ENCODE data around the gene OR5H1.
"Not testable (repeated sequence)": the region's sequence is repeated elsewhere in the genome, so short reads cannot be mapped to it uniquely, and the experiment has no call there.

The OR5H1 gene

GRCh38 chr3:98130421-98130820, at the start of gene OR5H1:
TSS of gene OR5H1 (plus strand) at chr3:98130721. CDS start at chr3:98132698, 1,977 bp downstream.
- no peak for DNase-seq (ENCODE audit: low spot score)

GRCh38 chr3:98086873-98087272, 43.6 kb upstream of the OR5H1 start, which contains the start of gene OR5AC2:
TSS of gene OR5AC2 (plus strand) at chr3:98087173. CDS start at chr3:98087173, 0 bp downstream.
- DNase-seq (ENCODE audit: low spot score) = no peak

DNA sequence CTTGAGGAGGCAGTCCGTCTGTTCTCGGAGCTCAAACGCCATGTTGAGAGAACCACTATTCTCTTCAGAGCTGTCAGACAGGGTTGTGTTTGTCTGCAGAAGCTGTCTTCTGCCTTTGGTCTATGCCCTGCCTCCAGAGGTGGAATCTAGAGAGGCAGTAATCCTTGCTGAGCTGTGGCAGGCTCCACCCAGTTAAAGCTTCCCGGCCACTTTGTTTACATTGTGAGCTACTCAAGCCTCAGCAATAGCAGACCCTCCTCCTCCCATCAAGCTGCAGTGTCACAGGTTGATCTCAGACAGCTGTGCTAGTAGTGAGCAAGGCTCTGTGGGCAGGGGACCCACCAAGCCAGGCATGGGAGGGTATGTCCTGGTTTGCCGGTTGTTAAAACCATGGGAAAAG, 34.6 kb upstream of the OR5H1 start:
- DNase-seq (ENCODE audit: low spot score) = no peak

DNA sequence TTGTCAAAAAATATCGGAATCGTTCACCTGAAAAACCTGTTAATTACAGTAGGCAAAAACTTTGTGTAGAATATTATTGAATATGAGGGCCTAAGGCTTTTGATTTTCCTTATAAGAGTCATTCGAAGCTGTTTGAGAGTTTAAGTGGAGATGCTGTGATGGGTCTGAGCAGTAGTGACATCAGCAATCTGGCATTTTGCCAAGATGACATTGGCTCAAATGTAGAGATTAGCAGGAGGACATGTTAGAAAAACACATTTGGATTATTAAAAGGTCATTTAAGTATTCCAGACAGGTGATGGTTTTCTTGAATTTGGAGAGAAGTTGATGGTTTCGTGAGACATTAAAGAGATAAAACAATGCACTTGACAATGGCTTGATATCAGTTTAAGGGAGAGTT, 30.7 kb upstream of the OR5H1 start:
- DNase-seq (ENCODE audit: low spot score) = no peak

DNA sequence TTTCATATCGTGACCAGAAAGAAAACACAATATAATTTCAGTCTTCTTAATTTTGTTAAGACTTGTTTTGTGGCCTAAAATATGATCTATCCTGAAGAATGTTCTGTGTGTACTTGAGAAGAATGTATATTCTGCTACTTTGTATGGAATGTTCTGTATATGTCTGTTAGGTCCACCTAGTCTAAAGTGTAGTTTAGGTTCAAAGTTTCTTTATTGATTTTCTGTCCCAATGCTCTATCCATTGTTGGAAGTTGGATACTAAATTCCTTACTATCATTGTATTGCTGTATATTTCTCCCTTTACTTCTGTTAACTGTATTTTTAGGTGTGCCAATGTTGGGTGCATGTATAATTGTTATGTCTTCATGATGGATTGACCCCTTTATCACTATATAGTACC, 22.4 kb upstream of the OR5H1 start:
- no peak for DNase-seq (ENCODE audit: low spot score)

GRCh38 chr3:98109807-98110549, 20.5 kb upstream of the OR5H1 start:
- no peak for DNase-seq (ENCODE audit: low spot score)

DNA sequence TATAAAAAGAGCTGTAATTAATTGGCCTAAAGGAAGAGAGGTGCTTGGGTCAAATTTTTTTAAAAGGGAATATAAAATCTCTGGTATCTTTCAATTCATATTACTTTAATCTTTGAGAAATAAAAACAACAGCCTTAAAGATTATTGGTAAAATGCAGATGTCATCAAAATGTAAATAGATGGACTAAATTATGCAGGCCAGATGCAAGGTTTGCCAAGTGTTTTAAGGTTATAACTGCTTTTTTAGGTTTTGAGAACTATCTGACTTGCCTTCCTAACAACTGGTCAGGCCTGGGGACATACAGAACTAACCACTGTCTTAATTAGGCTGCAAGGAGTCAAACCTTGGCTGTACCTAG, 20.0 kb upstream of the OR5H1 start:
- DNase-seq (ENCODE audit: low spot score) = no peak

GRCh38 chr3:98114264-98114663, 16.3 kb upstream of the OR5H1 start:
- no peak for DNase-seq (ENCODE audit: low spot score)

DNA sequence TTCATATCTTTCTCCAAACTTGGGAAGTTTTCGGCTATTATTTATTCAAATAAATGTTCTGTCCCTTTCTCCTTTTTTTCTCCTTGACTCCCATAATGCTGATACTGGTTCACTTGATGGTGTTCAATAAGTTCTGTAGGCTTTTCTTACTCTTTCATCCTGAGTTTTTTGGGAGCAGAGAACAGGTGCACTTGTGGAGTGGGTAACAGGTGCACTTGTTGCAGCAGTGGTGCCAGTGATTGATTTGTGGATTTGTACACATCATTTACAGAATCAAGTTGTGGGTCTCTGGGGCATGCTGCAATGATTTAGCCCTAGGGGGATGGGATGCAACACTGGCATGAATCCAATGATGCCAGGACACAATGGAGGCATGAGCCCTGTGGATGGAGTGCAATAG, 14.8 kb upstream of the OR5H1 start:
- no peak for DNase-seq (ENCODE audit: low spot score)

DNA sequence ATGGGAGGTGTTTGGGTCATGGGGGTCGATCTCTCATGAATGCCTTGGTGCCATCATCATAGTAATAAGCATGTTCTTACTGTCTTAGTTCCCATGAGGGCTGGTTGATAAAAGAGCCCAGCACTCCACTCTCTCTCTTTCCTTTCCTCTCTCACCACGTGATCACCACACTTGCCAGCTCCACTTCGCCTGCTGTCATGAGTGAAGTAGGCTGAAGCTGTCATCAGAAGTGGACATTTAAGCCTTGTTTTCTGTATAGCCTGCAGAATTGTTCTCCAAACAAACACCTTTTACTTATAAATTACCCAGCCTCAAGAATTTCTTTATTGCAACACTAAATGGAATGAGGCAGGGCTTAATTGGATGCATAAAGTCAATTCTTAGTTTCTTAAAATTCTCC, 6.1 kb downstream of the OR5H1 start:
- no peak for DNase-seq (ENCODE audit: low spot score)

DNA sequence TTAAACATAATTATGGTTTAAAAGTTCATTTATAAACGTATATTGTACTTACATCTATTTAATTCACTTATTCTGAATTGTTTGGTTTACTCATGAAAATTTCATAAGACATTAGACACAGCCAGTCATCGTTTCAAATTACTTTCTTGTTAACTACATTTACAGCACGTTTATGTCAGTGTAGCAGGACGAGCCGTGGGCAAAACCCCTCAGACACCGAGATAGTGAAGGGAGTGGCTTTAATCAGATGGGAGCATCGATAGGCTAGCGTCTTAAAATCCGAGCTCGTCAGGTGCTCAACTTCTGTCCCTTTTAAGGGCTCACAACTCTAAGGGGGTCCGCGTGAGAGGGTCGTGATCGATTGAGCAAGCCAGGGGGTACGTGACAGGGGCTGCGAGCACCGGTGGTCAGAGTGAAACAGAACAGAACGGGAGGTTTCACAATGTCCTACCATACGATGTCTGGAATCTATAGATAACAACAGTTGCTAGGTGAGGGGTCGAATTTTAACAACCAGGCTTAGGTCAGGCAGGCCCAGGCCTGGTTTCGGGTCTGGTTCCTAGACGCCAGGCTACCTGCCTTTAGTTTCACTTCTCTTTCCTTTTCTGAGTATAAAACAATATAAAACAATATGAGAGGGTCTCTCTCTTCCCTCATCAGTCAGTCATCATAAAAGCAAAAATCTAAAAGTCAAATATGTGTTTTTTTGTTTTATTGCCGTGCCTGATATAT, 7.5 kb downstream of the OR5H1 start:
- not testable (repeated sequence) for DNase-seq (ENCODE audit: low spot score)

DNA sequence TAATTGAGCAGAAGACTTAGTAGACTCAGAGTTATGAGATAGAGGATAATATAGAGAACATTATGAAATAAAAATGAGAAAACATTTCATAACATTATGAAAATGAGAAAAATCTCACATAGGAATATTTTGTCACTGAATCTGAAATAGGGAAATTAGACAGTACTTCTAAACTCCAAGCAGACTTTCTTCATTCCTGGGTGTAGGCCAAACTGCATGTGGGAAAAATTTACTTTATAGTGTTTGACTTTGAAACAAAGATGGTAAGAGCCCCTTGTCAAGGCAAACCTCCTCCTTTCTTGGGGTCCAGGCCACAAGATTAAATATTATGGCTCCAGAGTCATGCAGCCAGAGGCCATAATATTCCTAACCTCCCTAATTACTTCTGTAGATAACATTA, 10.0 kb downstream of the OR5H1 start:
- no peak for DNase-seq (ENCODE audit: low spot score)

- DNase-seq (ENCODE audit: low spot score) = no peak
Measured at GRCh38 chr3:98147179-98147578, 16.7 kb downstream of the OR5H1 start, which contains the start of gene OR5H14. TSS of gene OR5H14 (plus strand) at chr3:98147479. CDS start at chr3:98149386, 1,907 bp downstream.

DNA sequence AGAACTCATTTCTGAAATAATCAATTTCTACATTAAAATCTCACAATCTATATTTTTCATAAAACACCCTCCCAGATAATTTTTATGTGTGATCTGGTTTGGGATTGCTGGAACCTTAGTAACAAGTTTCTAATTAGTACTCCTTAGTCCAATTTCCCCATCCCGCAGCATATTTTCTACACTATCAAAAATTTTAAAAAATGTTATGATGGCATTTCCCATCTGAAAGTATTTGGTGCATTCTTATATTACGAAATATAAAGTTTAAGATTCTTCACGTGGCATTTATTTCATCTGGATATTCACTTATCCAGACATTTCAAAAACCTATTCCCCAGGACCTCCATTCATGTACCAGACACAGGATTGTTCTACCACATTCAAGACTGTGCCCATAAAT, 18.2 kb downstream of the OR5H1 start:
- no peak for DNase-seq (ENCODE audit: low spot score)

- DNase-seq (ENCODE audit: low spot score) = not testable (repeated sequence)
Measured at GRCh38 chr3:98149456-98149855, 18.9 kb downstream of the OR5H1 start.

DNA sequence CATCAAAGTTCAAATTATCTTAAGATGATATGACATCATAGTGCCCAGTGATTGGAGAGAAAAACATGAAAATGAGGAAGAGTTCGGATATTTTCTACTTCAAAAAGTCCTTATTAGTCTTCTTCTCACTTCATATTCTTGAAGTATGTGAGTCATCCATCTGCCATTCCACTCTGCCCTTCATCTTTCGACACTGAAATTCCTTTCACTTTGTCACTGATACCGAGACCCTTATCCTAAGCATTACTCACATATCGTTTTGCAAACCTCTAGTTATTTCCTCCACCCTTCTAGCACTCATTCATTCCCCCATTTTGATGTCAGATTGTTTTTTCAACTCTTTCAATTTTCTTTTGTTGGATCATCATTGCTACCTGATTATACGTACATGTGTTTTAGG, 20.7 kb downstream of the OR5H1 start:
- no peak for DNase-seq (ENCODE audit: low spot score)

DNA sequence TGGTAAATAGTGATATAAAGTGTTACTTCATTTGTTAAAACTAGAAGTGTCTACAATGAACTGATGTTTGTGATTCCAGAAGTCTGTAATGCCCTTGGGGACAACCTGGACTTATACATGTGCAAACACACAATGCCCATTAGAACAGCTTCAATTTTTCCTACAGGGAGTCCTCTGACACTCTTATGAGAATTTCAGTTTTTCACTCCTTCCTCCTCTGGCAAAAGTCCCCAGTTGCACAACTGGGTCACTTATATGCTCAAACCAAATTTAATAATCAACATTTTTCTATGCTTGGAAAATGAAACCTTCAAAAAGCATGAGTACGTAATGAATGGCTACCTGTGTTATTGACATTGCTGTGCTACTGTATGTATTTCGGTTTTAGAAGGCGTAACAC, 35.9 kb downstream of the OR5H1 start, which contains the start of gene OR5H15:
TSS of gene OR5H15 (plus strand) at position 301 of the 400 bp plus-strand sequence. CDS start 2,004 bp downstream, outside the sequence.
- DNase-seq (ENCODE audit: low spot score) = no peak

DNA sequence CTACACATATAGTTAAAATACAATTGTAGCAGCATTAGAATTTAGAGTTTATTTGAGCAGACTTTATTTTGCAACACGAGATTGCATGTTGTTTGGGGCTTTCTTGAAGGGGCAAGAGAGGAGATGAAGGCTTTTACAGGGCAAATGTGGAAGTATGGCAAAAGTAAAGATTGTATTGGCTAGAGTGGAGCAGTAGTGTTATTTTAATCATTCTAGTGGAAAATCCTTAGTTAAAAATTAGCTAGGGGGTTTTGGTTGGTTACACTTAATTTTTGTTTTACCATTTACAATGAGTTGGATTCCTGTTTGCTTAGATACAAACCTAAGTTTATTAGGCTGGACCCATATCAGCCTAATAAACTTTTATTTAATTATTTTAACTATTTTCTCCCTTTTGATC, 40.5 kb downstream of the OR5H1 start:
- DNase-seq (ENCODE audit: low spot score) = no peak

DNA sequence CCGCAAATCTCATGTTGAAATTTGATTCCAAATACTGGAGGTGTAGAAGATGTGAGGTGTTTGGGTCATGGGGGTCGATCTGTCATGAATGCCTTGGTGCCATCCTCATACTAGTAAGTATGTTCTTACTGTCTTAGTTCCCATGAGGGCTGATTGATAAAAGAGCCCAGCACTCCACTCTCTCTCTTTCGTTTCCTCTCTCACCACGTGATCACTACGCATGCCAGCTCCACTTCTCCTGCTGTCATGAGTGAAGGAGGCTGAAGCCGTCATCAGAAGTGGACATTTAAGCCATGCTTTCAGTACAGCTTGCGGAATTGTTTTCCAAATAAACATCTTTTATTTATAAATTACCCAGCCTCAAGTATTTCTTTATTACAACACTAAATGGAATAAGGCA, 42.1 kb downstream of the OR5H1 start:
- no peak for DNase-seq (ENCODE audit: low spot score)

DNA sequence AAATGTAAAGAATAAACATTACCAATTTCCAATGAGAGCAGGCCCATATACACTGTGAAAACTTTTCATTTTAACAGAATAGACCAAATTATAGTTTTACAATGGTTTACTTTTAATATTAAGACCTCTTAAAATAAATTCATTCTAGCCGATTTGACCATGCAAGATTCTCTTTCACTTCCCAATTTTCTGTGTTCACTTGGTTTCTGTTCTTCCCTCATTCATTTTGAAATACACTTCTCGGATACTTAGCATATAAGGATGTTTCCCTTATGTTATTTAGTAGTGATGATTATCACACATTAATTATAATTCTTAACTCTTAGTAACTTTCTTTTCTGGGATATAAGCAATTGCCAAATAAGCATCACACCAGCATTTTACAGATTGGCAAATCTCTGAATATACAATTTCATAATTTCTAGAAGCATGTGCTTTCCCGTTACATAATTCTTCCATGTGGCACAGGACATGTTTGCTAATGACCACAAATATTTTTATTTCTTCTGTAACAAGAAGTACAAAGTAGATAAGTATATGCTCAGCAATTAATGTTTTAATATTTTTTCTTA, 49.9 kb downstream of the OR5H1 start:
- no peak for DNase-seq (ENCODE audit: low spot score)

DNA sequence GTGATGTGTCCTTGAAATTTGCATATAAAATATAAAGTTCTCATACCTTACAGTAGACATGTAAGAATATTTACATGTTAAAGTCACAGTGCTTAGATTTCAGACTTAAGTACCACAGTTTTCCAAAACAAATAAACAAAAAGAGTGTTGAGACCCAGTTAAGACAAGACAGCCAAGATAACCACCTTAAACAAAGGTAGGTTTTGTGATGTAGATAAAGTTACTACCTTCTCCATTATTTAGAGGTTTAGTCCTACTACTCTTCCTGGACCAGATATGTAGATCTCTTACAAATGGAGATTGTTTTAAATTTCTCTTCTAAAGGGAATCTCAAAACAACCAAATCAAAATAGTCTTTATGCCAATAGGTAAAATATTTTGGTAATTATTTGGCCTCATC, 51.7 kb downstream of the OR5H1 start:
- DNase-seq (ENCODE audit: low spot score) = no peak

- DNase-seq (ENCODE audit: low spot score) = no peak
Measured at GRCh38 chr3:98185180-98185579, 54.7 kb downstream of the OR5H1 start.

Measured in hepatic stellate cell (primary cell).